HEK293T (cell line): ENCODE measurements around the gene NFRKB.
A peak's percentile ranks its signal among the peaks of the same experiment; 100 is the strongest.
"Not testable (repeated sequence)": the region's sequence is repeated elsewhere in the genome, so short reads cannot be mapped to it uniquely, and the experiment has no call there.

ENCODE experiments used
- CTCF ChIA-PET: fragments of 350-600 bp; formaldehyde crosslinking; extraction: SDS; loops from one replicate; lab custom pipeline; 2021; ENCODE audit warnings: antibody characterized with exemption, inconsistent platforms; lab: Yijun Ruan, JAX
- POLR2A ChIA-PET: fragments of 350-600 bp; formaldehyde crosslinking; extraction: SDS; loops from one replicate; lab custom pipeline; 2020; ENCODE audit warnings: antibody characterized with exemption, inconsistent platforms; lab: Yijun Ruan, JAX
- DNase-seq: peaks from one replicate; pipeline ENCODE4 v3.0.0; 2012; ENCODE audit warnings: mixed read lengths; ENCODE audit errors: extremely low spot score
- BHLHE40 ChIP-seq: fragments of 450-650 bp; IDR thresholded peaks from 2 replicates; pipeline ENCODE4 v1.6.1; 2016; ENCODE audit warnings: mild to moderate bottlenecking, moderate library complexity, borderline replicate concordance
- FOXA1 ChIP-seq: fragments of 450-650 bp; IDR thresholded peaks from 2 replicates; pipeline ENCODE4 v1.6.1; 2016; ENCODE audit warnings: mild to moderate bottlenecking
- FOXK2 ChIP-seq: fragments of 450-650 bp; IDR thresholded peaks from 2 replicates; pipeline ENCODE4 v1.6.1; 2016; ENCODE audit warnings: mild to moderate bottlenecking
- HDGF ChIP-seq: fragments of 450-650 bp; IDR thresholded peaks from 2 replicates; pipeline ENCODE4 v1.6.1; 2017; ENCODE audit warnings: antibody characterized with exemption, borderline replicate concordance
- LEF1 ChIP-seq: fragments of 450-650 bp; IDR thresholded peaks from 2 replicates; pipeline ENCODE4 v1.6.1; 2017; ENCODE audit warnings: mild to moderate bottlenecking, borderline replicate concordance
- NFRKB ChIP-seq: fragments of 450-650 bp; IDR thresholded peaks from 2 replicates; pipeline ENCODE4 v1.6.1; 2016; ENCODE audit warnings: mild to moderate bottlenecking, moderate library complexity
- SP1 ChIP-seq: fragments of 450-650 bp; IDR thresholded peaks from 2 replicates; pipeline ENCODE4 v1.6.1; 2017
- ZNF384 ChIP-seq: fragments of 450-650 bp; IDR thresholded peaks from 2 replicates; pipeline ENCODE4 v1.6.1; 2016
- TF ChIP-seq, protein P1 (sequence below): fragments of 450-650 bp; IDR thresholded peaks from 2 replicates; pipeline ENCODE4 v1.6.1; 2016

NFRKB gene

DNA sequence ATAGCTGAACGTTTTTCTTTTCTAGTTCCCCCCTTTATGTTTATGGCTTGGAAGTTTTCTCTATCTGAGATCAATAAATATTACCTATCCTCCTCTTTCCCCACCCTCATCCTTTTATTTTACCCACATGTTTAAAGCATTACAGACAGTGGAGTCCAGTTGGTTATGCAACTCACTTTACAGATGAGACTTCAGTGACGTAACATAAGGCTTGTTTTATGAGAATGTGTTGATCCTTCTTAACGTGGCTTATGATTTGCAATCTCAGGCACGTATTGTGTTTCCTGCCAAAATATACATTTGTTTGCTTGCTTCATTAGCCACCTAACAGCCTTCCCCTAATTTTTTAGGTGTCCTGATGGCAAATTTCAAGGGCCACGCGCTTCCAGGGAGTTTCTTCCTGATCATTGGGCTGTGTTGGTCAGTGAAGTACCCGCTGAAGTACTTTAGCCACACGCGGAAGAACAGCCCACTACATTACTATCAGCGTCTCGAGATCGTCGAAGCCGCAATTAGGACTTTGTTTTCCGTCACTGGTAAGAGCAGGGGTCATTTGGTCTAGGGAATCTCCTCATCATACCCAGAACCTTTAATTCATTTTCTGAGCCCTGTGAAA, 43.1 kb downstream of the NFRKB start:
- ChIA-PET CTCF (no interaction called here), POLR2A (no interaction called here)
- TF ChIP-seq FOXA1 (no peak), LEF1 (no peak), BHLHE40 (no peak)
- DNase-seq = no peak

DNA sequence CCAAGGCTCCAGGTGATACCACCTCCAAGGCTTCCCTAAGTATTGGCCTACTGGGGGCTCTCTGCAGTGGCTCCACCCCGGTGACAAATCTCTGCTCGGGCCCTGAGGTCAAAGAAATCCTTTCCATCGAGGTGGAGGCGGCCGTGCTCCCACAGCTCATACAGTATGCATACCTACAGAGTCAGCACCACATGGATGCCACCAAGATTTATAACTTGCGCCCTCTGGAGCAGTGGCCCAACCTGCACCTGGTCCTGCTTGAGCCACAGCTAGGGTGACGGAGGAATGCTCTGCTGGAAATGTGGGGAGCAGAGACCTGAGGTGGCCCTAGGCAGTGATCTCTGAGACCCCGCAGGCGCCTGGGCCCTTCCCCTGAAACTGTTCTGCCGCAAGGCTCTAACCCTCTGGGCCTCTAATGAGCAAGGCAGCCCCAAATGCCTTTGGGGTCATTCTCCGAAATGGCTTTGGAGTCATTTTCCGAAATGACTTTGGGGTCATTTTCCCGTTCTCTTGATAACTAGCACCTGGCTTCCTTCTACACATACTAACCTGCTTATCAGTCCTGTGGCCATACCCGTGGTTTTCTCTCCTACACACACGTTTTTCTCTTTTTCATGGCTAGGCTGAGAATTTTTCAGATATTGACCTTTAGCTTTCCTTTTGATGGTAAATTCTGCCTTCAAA, 45.8 kb downstream of the NFRKB start:
- no peak for DNase-seq
- ChIA-PET POLR2A (no interaction called here), CTCF (no interaction called here)
- TF ChIP-seq FOXA1 (no peak), HDGF (no peak), SP1 (no peak), FOXK2 (no peak), ZNF384 (no peak), NFRKB (no peak)

DNA sequence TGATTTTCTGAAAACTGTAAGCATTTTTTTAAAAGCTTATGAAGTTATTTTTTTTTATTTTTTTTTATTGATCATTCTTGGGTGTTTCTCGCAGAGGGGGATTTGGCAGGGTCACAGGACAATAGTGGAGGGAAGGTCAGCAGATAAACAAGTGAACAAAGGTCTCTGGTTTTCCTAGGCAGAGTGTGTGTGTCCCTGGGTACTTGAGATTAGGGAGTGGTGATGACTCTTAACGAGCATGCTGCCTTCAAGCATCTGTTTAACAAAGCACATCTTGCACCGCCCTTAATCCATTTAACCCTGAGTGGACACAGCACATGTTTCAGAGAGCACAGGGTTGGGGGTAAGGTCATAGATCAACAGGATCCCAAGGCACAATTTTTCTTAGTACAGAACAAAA, 48.0 kb downstream of the NFRKB start:
- POLR2A ChIA-PET, CTCF ChIA-PET, DNase-seq: not testable (repeated sequence)

DNA sequence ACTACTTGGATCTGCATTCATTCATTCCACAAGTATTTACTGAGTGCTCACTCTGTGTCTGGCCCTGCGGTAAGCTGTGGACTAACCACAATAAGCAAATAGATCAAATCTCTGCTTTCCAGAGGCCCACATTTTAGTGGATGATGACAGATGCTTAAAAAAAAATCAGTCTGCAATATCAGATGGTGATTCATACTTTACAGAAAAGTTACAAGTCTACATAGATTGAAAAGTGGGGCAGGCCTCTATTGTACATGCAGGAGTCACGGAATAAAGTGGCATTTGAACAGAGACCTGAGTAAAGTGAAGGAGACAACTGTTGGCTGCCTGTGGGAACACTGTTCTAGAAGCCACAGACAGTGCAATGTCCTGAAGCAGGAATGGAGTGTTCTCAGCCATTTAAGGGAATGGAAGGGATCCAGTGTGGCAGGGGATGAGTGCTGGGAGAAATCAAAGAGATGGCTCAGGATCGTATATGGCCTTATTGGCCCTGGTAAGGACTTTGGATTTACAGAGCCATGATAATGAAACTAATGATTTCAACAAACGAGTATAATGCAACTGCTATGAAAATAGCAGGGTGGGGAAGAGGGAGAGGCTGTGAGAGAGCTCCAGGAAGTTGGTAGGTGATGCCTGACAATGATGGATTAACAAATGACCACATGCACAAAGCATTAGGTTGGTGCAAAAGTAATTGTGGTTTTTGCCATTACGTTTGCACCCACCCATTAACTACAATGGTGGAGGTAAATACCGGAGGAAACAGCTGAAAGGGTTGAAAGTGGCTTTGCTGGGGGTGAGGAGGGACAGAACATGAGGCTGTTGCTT, 48.7 kb downstream of the NFRKB start:
- ChIA-PET POLR2A (no interaction called here), CTCF (no interaction called here)
- no peak for DNase-seq
- TF ChIP-seq HDGF = no peak
- TF ChIP-seq, protein P1, sequence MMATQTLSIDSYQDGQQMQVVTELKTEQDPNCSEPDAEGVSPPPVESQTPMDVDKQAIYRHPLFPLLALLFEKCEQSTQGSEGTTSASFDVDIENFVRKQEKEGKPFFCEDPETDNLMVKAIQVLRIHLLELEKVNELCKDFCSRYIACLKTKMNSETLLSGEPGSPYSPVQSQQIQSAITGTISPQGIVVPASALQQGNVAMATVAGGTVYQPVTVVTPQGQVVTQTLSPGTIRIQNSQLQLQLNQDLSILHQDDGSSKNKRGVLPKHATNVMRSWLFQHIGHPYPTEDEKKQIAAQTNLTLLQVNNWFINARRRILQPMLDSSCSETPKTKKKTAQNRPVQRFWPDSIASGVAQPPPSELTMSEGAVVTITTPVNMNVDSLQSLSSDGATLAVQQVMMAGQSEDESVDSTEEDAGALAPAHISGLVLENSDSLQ = peak; percentile 28; the same call in 1 of the 2 replicates
